GM21360 (cell line): ENCODE measurements around the gene CSRNP3.
"Not testable (repeated sequence)": the region's sequence is repeated elsewhere in the genome, so short reads cannot be mapped to it uniquely, and the experiment has no call there.

Experiments
- ATAC-seq: cut with Tn5 transposase; IDR thresholded peaks from one replicate; pipeline ENCODE4 v1.9.1; 2021; ENCODE audit warnings: mild to moderate bottlenecking, moderate library complexity; ENCODE audit not compliant: unreplicated experiment

The CSRNP3 gene

GRCh38 chr2:165630236-165630635 lies 160.7 kb downstream of the CSRNP3 start:
- no peak for ATAC-seq

- no peak for ATAC-seq
Observed at GRCh38 chr2:165631089-165631488, 161.6 kb downstream of the CSRNP3 start.

GRCh38 chr2:165632594-165632993 lies 163.1 kb downstream of the CSRNP3 start:
- ATAC-seq, result no peak

DNA sequence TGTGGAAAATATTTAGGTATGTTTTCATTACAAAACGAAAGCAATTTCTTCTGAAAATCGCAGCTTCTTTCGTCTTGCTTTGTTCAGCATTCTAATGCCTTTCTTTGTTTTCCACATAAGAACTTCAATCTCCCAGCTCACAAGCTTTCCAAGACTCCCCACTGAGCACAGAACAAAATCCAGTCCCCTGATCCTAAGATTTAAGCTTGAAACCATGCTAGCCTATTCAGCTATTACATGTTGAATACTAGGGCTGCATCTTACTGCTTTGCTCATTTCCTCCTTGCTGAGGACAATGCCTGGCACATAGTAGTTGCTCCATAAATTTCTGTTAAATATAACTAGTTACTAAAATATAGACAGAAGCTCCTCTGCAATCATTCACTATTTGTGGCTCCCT lies 163.9 kb downstream of the CSRNP3 start:
- no peak for ATAC-seq

DNA sequence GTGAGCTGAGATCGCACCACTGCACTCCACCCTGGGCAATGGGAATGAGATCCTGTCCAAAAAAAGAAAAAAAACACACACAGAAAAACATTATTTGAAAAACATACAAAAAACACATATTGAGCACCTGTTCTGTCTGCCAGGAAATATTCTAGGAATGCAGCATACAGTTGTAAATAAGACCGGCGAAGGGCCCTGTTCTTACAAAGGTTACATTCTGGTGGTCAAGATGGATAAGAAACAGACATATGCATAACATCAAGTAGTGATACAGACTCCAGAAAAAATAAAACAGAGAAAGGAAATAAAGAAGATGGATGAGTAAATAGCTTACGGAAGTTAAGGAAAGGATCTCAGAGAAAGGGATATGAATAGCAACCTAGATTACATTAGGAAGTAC lies 164.8 kb downstream of the CSRNP3 start:
- no peak for ATAC-seq

DNA sequence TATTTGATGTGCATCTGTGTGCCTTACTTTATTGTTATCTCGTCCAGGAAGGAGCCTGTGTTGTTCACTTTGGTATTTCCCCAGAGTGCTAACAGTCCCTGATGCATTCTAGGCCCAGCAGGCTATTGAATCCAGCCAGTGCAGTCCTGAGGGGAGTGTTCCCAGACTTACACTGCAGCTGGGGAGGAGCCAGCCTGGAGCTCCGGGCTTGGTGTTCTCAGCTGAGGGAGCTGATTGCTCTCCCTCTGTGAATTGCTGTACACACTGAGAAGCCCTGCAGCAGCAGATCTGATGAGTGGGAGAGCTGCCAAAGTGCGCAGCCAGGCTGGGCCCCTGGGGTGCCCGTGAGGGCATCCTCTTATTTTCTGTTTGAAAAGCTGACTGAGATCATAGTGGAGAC lies 165.4 kb downstream of the CSRNP3 start:
- no peak for ATAC-seq

GRCh38 chr2:165635532-165635931 lies 166.0 kb downstream of the CSRNP3 start:
- no peak for ATAC-seq

DNA sequence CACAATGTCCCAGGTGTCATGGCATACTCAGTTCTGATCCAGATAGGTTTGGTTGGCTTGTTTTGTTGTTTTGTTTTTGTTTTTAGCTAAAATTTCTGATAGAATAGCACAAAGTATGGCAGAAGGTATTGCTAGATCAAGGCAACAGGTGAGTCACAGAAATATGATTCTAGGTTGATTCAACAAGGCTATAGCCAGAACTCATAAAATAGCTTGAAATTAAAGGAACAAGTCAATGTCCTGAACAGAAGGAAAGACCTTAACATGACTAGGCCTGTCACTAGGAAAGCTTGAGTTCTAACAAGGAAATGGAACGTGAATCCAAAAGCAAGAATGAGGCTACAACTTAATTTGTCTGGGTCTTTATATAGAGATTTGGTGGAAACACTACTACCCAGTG lies 167.5 kb downstream of the CSRNP3 start:
- no peak for ATAC-seq

GRCh38 chr2:165637396-165637795 lies 167.9 kb downstream of the CSRNP3 start:
- no peak for ATAC-seq

- no peak for ATAC-seq
Observed at GRCh38 chr2:165639504-165639903, 170.0 kb downstream of the CSRNP3 start.

GRCh38 chr2:165640247-165640929 lies 170.9 kb downstream of the CSRNP3 start:
- ATAC-seq, result no peak

GRCh38 chr2:165645930-165646831 lies 176.7 kb downstream of the CSRNP3 start:
- ATAC-seq, result no peak

- no peak for ATAC-seq
Observed at GRCh38 chr2:165647409-165647808, 177.9 kb downstream of the CSRNP3 start.

GRCh38 chr2:165648801-165649200 lies 179.3 kb downstream of the CSRNP3 start:
- no peak for ATAC-seq

DNA sequence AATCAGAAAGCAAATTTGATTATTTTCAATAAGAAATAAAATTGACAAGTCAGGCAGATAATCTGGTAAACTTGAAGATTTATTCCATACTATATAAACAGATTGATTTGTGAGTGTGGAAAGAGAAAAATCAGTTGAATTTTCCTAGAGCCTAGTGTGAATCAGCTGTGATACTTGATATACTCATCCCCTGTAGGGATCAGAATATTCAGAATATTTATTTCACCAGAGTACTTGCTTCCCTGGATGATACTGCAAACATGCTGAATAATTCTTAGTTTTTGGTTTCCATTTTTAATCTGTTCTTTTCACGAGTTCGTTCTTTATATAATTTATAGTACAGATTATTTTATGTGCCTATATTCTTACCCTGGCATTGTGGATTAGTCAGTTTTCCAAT lies 181.7 kb downstream of the CSRNP3 start:
- no peak for ATAC-seq

GRCh38 chr2:165655661-165656060 lies 186.2 kb downstream of the CSRNP3 start:
- ATAC-seq, result no peak

DNA sequence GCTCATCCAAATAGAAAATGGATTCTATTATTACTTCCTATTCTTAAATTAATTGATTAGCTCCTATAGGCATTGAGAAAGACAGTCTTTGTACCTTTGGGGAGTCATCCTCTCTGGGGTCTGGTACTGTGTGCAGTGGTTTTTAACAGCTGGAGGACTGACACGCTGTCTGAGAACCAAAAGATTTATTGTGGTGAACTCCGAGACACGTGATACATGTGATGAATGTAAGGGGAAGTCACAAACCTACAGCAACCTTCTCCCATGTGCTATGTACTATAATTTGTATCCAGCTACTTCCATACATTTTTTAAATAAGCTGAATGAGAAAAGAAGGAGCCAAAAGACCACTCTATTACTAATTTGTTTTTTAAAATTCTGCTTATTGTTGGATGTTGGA lies 190.9 kb downstream of the CSRNP3 start:
- ATAC-seq, result peak; percentile 92

- ATAC-seq, result no peak
Observed at GRCh38 chr2:165662720-165663119, 193.2 kb downstream of the CSRNP3 start.

DNA sequence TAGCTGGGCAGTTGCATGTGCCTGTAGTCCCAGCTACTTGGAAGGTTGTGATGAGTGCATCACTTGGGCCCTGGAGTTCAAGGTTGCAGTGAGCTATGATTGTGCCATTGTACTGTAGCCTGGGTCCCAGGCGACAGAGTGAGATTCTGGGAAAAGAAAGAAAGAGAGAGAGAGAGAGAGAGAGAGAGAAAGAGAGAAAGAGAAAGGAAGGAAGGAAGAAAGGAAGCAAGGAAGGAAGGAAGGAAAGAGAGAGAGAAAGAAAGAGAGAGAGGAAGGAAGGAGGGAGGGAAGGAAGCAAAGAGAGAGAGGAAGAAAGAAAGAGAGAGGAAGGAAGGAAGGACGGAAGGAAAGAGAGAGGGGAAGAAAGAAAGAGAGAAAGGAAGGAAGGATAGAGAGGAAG lies 196.1 kb downstream of the CSRNP3 start:
- no peak for ATAC-seq

- not testable (repeated sequence) for ATAC-seq
Observed at GRCh38 chr2:165666073-165666472, 196.6 kb downstream of the CSRNP3 start.

- ATAC-seq, result no peak
Observed at GRCh38 chr2:165666605-165667004, 197.1 kb downstream of the CSRNP3 start.

- no peak for ATAC-seq
Observed at GRCh38 chr2:165667375-165667774, 197.9 kb downstream of the CSRNP3 start.
